GOT3 (cell line): ENCODE results near the gene STX8.
"Not testable (repeated sequence)": the region's sequence is repeated elsewhere in the genome, so short reads cannot be mapped to it uniquely, and the experiment has no call there.

Source experiments
- DNase-seq: peaks from one replicate; lab custom pipeline; 2025; ENCODE audit warnings: mixed read lengths; lab: John Stamatoyannopoulos, UW

STX8 gene

GRCh38 chr17:9339958-9340357 is 235.7 kb downstream of the STX8 start:
- no peak for DNase-seq

DNA sequence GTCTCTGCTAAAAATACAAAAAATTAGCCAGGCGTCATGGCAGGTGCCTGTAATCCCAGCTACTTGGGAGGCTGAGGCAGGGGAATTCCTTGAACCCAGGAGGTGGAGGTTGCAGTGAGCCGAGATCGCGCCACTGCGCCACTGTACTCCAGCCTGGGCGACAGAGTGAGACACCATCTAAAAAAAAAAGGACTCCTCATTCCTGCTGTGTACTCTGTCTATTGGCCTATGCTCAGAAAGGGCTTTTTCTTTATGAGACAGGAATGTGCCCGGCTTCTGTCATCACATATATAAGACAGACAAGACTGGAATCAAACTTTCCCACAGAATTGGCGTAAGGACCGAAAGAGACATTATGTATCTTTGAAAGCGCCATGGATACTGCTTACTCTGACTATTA is 236.1 kb downstream of the STX8 start:
- not testable (repeated sequence) for DNase-seq

GRCh38 chr17:9336817-9337216 is 238.8 kb downstream of the STX8 start:
- no peak for DNase-seq

DNA sequence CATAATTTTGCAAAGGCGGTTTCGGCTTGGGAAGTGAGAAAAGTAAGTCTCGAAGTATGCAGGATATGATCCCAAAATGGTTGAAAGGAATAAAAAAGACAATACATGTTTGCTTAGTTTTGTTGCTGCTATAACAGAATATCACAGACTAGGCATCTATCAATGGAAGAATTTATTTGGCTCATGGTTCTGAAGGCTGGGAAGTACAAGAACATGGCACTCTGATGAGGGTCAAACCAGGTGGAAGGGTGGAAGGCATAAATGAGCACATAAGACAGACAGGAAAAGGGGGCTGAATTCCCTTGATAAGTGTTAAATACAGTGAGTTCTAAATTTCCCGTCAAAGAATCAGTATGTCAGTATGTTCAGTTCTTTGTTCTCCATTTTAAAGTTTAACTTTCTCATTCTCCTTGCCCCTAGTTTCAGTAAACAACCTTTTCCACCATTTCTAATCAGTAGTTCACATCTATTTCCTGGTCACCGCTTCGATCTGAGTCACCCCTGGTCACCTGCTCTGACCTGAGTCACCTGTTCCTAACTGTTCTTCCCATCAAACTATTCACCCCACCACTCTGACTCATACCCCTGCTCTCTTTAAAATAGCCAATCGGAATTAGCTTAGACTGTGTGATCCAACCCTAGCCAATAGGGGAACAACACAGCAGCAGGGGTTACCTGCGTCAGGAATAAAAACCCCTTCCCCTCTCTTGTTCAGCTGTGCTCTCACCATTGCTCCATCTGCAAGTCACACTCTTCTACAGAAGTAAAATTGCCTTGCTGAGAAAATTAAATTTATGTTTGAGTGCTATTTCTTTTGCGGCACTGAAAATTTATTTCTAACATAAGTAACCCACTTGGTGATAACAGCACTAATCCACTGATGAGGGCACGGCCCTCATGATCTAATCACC is 240.8 kb downstream of the STX8 start:
- no peak for DNase-seq

DNA sequence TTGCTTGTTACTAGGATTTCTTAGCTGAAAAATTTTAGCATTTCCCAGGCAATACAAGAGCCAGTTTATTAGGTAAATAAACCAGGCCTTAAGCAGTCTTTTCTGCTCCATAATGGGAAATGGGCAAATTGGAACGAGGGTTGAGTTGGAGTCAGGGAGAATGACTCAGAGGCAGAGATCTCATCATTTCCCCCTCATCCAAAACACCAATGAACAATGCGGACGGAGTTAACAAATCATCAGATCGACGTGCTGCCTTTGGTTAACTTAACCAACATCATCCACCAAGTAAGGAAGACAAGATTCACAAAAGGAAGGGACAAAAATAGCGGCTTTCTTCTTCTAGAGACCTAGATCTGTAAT is 243.5 kb downstream of the STX8 start:
- no peak for DNase-seq

DNA sequence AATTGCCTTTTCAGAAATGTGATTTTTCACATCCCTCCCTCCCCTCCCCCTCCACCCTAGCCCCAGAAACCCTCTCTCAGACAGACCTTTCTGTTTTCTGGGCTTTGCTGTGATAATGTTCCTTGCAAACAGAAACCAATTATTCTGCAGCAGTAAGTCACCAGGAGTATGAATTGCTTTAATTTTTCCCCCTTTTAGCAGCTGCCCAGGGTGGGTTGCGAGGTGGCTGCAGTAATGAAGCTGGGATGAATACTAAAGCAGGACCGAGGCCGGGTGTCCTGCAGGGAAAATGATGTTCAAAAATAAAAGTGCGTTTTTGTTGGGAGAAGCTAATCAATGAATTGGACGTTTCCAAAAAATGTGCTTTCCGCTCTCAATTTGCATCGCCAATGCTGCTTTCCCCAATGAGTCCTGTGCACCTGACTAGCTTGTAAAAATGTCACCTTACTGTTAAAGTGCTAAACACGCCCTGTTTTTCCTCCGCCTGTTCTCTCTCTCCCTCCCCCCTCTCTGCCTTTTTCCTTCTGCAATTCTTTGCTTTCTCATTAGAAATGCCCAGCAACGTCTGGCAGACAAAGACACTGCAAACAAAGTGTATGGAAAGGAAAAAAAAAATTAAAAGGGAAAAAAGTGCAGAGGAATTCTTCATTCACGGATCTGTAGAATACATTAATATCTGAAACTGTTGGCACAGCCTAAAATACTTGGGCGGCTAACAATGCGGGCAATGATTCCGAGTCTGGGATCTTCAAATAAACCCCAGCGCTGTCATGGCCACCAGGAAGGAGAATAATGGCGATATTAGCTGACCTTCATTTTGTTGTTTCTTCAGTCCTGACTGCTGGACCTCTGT is 244.1 kb downstream of the STX8 start:
- no peak for DNase-seq

- no peak for DNase-seq
Observed at GRCh38 chr17:9330611-9331271, 244.9 kb downstream of the STX8 start.

DNA sequence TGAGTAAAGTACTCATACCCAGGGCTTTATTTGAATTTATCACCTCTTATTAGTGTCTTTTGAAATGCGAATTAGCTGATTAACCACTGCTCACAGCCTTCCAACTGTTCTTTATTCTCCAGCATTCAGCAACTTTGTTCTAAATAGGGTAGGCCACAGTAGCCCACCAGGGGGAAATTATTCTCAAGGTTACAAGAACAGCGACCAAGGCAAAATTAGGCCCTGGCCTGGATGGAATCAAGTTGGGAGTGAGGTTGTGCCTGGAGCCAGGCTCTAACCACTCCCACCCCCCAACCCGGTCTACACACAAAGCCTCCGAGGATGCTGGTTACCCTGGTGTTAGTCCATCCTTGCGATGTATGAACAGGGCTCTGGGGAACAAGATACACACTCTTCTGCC is 245.5 kb downstream of the STX8 start:
- no peak for DNase-seq

DNA sequence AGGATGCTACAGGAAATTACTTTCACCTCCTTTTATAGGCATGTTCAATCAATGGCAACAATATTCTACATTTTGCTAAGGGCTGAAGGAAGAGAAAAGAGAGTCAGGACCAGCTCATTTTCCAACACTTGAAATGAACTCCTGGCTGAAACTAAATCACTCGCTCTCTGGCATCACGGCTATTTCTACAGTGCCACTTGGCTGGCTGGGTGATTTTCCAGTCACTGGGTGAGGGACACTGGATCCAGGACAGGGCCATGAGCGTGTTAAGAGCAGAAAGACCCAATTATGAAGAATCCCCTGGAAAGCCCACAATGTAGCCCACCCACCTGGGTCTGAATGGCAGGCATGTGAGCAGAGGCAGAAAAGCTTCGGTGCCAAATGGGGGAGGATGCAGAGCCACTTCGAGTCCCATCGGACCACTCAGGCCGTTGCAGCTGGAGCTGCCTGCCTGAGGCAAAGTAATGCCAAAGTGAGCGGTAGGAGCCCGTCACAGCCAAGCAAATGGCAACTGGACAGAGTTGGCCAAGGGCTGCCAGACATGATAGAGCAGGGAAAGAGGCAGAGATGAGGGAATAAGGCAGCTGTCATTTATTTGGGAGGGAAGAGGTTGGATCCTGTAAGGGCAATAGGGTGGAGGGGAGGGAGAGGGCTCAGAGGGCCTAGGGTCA is 246.2 kb downstream of the STX8 start:
- no peak for DNase-seq

DNA sequence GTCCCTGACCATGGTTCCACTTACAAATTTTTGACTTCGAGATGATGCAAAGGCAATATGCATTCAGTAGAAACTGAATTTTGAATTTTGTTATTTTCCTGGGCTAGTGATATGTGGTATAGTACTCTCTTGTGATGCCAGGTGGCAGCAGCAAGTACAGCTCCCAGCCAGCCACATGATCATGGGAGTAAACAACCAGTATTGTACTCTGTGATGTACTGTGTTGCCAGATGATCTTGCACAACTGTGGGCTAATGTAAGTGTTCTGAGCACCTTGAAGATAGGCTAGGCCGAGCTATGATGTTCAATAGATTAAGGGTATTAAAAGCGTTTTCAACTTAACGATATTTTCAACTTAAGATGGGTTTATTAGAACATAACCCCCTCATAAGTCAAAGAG is 250.8 kb downstream of the STX8 start:
- no peak for DNase-seq

GRCh38 chr17:9322326-9322725 is 253.3 kb downstream of the STX8 start:
- no peak for DNase-seq

GRCh38 chr17:9321890-9322289 is 253.7 kb downstream of the STX8 start:
- no peak for DNase-seq

DNA sequence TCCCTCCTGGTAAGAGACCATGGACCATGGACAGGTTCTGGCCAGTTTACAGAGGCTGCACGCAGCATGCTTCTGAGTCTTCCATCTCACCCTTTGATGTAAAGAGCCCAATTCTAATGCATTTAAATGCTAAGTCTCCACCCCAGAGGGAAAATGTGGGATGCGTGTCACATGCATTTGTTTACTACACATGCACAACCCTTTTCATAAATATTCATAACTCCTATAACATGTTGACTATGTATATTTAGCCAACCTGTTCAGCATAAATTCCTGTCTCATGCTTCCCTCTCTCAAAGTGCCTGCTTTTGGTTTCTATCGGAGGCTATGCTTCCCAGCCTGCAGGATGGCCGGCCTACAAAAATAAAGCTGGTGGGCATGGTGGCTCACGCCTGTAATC is 260.3 kb downstream of the STX8 start:
- no peak for DNase-seq

DNA sequence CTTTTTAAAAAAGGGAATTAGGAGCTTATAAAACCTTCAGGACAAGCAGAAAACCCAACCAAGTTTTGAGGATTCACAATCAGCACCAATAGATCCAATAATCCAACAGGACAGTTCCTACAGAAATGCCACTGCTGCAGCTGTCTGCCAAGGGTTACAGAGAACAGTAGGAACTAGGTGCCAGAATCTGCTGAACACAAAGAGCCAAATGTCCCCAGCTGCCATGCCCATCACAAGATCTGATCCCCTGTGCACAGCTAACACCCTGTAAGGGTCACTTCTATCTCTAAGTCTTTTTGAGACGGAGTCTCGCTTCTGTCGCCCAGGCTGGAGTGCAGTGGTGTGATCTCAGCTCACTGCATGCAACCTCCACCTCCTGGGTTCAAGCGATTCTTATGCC is 262.3 kb downstream of the STX8 start:
- no peak for DNase-seq

- no peak for DNase-seq
Observed at GRCh38 chr17:9309216-9309615, 266.4 kb downstream of the STX8 start.

- DNase-seq = no peak
Observed at GRCh38 chr17:9308069-9308468, 267.6 kb downstream of the STX8 start.

DNA sequence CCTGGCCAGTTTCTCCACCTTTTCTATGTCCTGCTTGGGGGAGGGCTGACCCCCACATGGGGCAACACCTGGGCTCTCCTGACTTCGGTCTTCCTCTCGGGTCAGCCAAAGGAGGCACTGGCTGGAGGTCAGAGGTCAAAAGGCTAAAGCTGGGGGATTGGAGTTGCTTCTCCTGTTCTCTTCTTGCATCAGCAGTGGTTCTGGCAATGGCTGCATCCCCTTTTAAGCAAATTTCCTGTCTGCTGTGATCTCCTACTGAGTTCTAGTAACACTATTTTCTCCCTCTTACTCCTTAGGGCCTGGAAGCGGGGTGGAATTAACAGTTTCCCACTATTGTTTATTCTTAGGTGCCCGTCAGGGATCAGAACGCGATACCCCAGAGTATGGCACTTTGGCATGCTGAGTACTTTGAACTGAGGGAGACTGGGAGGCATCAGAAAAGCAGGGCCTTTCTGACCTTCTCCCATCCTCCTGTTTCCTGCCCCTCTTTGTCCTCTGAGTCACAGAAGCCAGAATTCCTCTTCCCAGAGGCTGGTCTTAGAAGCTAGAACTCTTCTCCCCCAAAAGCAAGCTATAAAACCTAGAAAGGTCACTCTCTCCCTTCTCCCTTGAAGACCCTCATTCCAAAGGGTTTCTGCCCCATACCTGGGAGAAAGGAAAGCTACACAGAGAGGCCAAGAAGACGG is 268.2 kb downstream of the STX8 start:
- DNase-seq = no peak

GRCh38 chr17:9306086-9306485 is 269.5 kb downstream of the STX8 start:
- DNase-seq = no peak

GRCh38 chr17:9299695-9300094 is 275.9 kb downstream of the STX8 start:
- DNase-seq = no peak

DNA sequence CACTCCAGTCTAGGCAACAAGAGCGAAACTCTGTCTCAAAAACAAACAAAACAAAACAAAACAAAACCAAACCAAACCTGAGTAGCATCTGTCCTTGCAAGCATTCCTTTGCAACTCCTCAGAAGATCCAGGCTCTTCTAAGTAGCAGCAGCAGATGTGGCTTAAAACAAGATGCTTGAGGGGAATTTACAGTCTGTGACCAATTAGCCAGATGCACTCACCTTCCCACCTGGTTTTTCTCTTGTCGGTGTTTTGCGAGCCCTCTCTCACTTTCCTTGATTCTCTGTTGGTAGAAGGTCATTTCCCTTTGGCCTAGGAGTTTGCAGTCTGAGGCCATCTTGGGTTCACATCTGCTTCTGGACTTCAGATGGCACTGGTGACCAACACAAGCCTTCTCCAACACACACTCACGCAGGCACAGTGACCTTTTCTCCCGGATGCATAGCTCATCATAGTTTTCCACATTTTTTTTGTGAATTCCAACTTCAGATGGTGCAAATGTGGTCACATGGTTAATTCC is 276.8 kb downstream of the STX8 start:
- no peak for DNase-seq

- DNase-seq = no peak
Observed at GRCh38 chr17:9298135-9298534, 277.5 kb downstream of the STX8 start.
